Activated gamma-delta T cell treated with anti-CD3 and anti-CD28 coated beads, Interleukin-2, amount 50 U/mL, for 16 hours (primary cell): ENCODE results near the gene COL5A3.
"Not testable (repeated sequence)": the region's sequence is repeated elsewhere in the genome, so short reads cannot be mapped to it uniquely, and the experiment has no call there.

Experiments
- DNase-seq: peaks from one replicate; pipeline ENCODE4 v3.0.0-alpha.2; 2020; ENCODE audit warnings: low read depth

The COL5A3 gene

DNA sequence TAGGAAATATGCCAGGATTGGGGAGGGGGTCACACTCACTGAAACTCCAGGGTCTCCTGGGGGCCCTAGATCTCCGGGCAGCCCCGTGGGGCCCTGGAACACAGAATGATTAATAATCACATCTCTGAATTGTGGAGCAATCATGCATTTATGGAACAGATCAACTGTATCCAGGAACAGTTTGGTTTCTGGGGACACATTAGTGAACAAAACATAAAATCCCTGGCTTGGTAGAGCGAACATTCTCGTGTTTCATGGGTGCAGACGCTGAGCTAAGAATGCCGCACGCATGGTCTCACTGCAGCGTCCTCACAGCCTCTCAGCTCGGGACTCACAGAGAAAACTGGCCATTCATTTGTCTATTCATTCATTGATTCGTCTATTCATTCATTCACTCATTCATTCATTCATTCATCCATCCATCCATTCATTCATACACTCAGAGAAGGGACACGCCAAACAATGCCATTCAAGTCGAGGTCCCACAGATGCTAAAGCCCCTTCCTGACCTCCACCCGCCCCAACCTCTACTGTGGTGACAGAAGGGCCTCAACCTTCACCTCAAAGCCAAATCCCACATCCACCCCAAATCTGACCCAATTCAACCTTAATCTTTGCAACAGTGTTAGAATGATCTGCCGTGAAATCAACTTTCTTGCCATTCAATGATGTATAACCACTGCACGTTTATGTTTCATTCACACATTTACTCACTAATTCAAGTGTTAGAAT, 39.0 kb downstream of the COL5A3 start:
- no peak for DNase-seq

DNA sequence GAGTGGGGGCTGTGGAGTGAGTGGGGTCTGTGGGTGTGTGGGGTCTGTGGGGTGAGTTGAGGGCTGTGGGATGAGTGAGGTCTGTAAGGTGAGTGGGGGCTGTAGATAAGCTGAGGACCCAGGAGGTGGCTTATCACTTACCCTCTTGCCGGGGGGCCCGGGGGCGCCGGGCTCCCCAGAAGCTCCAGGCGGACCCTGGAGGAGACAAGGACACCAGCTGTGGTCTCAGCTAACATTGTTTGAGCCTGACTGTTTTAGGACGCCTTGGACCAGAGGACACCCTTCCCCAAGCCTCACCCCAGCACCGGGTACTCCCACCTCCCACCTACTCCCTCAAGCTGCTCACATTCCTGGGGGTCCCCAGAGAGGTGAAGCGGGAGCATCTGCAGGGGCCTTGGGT, 39.8 kb downstream of the COL5A3 start:
- no peak for DNase-seq

DNA sequence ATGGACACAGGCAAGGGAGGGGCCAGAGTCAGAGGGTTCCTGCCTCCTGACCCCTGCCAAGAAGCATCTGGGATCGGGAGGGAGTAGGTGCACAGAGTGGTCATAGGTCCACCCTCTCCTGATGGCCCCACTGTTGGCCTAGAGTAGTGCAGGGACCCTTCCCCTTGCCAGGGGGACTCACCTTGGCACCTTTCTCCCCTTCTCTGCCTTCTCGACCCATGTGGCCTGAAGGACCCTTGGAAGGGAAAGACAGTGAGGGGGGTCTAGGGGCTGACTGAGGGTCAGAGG, 40.7 kb downstream of the COL5A3 start:
- no peak for DNase-seq

DNA sequence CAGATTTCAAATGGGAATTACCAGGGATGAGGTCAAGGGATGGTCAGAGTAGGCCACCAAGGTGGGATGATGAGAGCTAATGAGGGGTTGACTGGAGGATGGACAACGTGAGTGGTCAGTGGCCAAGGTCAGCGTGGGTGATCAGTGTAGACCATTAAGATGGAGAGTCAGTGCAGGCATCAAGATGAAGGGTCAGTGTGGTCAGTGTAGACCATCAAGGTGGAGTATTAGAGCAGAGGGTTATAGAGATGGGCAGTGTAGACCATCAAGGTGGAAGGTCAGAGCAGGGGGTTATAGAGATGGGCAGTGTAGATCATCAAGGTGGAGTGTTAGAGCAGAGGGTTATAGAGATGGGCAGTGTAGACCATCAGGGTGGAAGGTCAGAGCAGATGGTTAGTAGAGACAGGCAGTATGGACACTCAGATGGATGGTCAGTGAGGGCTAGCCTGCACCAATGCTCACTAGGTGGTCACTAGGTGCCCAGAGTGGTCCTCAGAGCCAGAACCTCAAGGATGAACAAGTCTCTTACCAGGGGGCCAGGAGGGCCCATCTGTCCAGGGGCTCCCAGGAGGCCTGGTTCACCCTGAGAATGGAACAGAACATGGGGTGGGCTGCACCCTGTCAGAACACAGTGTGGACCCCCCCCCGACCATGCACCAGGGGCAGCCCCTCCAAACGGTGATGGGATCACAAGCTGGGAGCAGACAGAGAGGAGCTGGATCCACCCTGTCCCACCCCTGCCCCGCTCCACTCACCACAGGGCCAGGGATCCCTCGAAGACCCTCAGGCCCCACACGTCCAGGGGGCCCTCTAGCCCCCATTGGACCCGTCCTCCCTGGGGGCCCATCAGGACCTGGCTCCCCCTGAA, 41.2 kb downstream of the COL5A3 start:
- DNase-seq = no peak

DNA sequence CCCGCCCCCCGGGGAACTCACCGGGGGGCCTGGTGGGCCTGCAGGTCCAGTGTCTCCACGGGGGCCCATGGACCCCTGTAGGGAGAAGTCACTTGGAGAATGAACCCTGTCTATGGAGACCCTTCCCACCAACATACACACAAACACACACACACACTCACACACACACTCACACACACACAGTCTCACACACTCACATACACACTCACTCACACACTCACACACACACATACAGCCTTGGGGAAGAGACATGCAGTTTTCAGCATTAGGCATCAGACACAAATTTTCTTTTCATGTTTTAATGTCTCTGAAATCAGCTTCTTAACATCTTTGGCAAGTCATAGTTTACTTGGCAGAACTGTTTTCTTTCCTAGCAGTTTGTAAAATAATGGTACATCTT, 43.0 kb downstream of the COL5A3 start:
- DNase-seq = no peak

DNA sequence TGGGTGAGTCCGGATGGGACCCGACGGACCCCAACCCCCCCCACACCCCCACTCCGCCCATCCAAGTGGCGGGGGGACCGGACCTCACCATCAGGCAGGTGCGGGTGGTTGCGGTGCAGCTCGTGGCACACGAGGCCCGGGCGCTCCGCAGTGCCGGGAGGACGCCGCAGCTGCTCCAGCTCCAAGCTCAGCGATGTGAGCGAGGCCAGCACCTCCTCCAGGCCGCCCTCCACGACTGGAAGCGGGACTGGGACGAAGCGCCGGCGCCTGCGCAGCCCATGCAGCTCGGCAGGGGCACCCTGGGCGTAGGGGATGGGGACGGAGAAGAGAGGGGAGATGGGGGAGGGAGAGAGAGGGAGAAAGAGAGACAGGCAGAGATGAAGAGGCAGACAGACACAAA, 43.9 kb downstream of the COL5A3 start:
- DNase-seq = no peak

DNA sequence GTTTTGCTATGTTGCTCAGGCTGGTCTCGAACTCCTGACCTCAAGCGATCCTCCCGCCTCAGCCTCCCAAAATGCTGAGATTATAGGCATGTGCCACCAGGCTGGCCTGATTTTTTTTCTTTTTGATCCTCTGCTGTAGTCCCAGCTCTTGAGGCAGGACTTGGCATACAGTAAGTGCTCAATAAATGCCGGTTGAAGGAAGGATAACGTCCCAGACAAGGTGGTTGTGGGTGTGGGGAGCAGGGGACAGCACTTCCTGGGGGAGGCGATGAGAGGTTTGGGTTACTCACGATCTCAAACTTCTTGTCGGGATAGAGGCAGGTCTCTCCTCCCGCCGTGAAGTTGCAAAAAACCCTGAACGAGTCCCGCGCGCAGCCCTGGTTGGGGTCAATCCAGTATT, 44.3 kb downstream of the COL5A3 start:
- no peak for DNase-seq

DNA sequence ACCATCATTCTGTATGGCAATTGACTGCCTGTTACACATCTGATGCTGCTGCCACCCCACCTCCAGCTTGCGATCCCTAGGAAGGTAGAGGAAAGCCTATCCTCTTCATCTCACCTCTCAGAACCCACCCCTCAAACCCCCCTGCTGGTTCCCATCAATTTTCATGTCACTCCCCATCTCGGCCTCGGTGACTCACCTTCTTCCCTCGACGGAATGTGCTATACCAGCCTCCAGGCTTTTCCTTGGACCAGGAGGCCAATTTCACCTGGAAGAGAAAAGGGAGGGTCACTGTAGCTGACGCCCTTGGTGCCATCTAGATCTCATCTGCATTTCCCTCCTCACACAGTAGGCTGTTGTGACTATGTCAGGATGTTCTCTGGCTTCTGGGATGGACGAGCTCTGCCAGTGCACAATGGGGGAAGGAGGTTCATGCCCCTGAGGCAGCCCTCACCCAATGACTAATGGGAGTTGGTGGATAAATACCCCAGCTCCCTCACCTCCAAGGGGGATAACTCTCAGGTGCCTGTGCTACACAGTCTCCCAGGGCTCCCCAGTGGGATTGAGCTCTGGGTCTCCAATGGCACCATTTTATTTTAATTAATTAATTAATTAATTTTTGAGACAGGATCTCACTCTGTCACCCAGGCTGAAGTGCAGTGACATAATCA, 47.5 kb downstream of the COL5A3 start:
- no peak for DNase-seq

DNA sequence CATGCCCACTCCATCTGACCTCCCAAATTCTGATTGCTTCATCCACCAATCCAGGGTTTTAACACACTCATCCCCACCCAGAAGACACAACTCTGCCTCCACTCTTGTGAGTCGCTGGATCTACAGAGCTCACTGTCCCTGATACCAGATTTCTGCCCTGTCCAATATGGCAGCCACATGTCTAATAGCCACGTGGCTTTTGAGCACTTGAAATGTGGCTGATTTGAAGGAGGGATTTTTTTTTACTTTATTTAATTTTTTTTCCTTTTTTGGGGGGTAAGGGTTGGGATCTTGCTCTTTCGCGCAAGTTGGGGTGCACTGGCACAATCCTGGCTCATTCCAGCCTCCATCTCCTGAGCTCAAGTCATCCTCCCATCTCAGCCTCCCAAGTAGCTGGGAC, 49.2 kb downstream of the COL5A3 start:
- DNase-seq = no peak

DNA sequence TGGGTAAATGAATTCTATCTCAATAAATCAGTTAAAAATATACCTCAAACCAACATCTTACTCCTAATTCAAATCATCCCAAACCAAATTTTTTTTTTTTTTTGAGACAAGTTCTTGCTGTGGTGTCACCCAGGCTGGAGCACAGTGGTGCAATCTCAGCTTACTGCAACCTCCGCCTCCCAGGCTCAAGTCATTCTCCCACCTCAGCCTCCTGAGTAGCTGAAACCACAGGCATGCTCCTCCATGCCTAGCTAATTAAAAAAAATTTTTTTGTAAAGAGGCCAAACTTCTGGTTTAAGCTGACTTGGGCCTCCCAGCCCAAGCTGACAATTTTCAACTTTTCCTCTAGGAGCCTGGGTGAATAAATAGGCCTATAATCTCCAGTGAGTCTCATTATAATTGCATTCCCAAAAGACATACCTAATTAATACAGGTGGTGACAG, 51.9 kb downstream of the COL5A3 start:
- no peak for DNase-seq

DNA sequence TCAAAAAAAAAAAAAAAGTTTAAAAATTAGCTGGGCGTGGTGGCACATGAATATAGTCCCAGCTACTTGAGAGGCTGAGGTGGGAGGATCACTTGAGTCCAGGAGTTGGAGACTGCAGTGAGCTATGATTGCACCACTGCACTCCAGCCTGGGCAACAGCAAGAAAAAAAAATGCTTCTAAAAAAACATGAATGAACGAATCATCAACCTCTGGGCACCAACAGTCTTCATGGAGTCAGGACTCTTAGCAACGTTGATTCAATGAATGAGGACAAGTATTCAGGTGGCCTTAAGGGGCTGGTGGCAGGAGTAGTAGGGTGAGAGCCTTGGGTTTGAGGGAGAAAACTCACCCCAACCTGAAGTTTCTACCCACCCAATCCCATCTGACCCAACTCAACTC, 53.3 kb downstream of the COL5A3 start:
- no peak for DNase-seq

DNA sequence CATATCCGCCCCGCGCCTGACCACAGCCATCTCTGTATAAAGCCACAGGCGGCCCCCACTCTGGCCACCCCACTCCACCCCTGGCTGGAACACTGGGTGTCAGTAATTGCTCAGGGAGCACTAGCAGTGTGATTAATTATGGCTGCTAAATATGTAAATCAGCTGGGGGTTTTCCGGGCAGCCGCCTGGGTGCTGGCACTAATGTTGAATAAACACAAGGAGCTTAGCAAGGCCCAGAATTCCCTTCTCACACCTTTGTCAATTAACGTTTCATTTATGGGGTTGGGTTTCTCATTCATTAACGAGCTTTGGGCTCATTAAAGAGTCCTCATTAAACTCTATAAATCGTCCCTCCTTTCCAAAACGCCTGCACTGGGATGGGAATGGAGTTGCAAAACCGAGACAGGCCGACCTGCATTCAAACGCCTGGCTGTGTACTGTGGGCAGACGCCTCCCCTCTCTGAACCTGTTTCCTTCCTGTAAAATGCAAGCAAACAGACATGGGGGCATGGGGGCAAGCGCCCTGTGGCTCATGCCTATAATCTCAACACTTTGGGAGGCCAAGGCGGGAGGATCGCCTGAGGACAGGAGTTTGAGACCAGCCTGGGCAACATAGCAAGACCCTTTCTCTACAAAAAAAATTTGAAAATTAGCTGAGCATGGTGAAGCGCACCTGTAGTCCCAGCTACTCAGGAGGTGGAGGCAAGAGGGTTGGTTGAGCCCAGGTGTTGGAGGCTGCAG, 56.3 kb downstream of the COL5A3 start:
- no peak for DNase-seq

DNA sequence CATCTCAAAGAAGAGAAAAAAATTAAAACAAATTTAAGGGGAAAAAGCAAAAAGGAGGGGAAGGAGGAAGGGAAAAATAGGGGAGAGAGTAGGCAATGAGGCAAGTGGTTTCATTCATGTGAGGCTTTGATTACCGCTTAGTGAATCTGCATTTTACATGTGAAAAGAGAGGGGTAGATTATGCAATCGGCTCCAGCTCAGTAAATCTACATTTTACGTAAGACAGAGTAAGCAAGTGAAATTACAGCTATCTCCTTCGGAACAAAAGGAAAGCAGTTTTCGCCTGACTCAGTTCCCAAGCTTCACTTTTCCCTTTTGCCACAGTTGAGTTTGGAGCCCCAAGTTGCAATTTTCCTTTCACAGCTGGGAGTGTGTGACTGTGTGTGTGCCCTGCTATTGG, 58.0 kb downstream of the COL5A3 start:
- no peak for DNase-seq

DNA sequence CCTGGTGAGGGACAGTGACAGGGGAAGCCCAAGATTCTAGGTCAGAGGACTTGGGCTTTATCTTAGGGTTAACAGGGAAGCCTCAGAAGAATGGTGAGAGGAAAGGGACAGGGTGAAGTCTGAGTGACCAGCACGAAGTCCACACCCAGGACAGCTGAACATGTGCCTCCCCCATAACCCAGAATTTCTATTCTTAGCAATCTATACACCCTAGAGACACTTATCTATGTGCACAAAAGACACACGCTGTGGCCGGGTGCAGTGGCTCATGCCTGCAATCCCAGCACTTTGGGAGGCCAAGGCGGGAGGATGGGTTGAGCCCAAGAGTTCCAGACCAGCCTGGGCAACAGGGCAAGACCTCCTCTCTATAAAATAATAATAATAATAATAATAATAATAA, 62.9 kb downstream of the COL5A3 start:
- DNase-seq = no peak

DNA sequence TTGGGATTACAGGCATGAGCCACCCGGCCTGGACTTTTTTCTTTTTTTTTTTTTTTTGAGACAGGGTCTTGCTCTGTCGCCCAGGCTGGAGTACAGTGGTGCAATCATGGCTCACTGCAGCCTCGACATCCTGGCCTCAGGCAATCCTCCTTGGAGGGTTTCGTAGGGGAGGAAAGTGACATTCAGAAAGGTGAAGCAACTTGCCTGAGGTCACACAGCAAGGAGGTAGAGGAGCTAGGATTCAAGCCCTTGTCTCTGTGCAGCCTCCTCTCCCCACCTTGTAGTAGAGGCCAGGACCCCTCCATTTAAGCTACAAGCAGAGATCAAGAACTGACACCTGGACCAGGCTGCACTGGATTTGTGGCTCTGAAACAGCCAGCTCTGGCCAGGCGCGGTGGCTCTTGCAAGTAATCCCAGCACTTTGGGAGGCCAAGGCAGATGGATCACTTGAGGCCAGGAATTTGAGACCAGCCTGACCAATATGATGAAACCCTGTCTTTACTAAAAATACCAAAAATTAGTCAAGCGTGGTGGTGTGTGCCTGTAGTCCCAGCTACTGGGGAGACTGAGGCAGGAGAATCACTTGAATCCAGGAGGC, 63.7 kb downstream of the COL5A3 start:
- not testable (repeated sequence) for DNase-seq

DNA sequence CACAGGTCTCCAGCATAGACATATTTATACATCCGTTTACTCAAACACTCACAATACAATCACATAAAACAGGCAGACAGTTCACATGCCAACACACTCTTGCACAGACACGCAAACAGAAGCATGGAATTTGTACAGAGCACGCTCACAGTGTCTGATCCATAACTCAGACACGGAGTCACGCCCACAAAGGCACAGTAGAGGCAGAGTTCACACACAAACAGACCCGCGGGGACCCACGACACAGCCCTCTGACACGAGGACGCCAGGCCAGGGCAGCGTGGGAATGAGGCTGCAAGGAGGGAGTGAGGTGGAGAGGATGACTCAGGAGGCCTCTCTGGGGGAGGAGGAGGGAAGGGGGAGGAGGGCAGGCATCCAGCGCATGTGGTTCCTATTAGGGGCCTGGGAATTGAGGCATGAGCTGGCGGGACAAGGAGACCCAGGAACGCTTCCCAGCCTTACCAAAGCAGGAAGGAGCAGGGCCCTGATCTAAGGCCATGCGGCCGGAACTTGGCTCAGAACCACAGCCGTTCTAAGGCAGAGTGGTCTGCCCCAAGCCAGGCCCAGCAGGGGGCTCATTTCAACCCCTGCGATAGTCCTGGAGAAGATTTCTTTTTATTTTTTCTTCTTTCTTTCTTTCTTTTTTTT, 64.9 kb downstream of the COL5A3 start:
- DNase-seq = no peak

DNA sequence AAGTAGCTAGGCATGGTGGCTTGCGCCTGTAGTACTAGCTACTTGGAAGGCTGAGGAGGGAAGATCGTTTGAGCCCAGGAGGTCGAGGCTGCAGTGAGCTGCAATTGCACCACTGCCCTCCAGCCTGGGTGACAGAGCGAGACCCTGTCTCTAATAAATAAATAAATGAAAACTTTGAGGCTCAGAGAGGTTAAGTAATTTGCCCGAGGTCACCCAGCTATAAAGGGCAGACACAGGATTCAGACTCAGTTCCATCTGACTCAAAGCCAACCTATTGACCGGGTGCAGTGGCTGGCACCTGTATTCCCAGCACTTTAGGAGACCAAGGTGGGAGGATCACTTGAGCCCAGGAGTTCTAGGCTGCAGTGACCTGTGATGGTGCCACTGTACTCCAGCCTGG, 66.6 kb downstream of the COL5A3 start:
- no peak for DNase-seq

DNA sequence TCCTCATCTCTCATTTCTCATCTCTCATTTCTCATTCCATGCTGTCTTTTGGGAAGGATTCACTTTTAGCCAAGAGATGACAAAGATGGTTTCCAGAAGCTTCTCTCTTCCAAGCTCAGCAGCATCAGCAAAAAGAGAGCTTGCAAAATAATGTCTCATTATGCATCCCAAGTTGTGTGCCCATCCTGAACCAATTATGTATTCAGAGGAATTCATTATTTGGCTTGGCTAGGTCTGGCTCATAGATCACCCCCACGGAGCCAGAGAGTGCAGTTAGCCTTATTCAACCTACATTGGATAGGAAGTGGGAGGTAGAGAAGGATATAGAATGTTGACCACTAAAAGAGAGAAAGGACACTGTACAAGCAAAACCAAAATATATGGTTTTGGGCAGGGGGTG, 68.6 kb downstream of the COL5A3 start:
- no peak for DNase-seq

DNA sequence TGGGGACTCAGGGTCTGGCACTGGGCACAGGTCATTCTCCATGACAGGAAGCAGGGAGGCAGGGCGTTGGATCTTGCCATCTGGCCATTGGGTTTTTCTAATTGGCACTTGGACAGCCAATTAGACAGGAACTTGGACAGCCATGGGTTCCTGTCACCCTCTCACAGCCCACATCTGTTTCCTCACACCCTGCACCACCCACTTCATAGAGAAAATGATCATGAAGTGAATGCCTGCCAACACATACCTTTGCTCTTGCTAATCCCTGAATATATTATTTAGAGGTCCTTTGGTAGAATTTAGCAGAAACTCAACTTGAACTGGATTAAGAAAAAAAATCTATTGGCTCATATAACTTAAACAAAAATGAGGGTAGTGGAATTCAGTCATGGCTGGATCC, 69.1 kb downstream of the COL5A3 start:
- DNase-seq = no peak

DNA sequence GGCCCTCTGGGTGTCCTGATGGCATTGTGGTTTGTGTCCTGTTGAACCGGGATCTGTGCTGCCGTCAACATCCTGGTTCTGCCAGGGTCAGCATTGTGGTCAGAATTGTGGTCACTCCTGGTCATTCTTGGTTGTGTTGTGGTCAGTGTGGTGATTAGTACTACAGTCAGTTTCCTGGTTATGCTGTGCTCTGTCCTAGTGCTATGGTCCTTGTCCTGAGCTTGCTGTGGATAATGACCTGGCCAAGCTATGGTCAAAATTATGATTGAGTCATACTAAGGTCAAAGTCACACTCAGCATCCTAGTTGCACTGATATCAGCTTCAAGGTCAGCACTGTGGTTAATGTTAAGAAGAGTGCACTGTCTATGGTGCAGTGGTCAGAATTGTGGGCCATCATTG, 69.5 kb downstream of the COL5A3 start:
- DNase-seq = no peak

DNA sequence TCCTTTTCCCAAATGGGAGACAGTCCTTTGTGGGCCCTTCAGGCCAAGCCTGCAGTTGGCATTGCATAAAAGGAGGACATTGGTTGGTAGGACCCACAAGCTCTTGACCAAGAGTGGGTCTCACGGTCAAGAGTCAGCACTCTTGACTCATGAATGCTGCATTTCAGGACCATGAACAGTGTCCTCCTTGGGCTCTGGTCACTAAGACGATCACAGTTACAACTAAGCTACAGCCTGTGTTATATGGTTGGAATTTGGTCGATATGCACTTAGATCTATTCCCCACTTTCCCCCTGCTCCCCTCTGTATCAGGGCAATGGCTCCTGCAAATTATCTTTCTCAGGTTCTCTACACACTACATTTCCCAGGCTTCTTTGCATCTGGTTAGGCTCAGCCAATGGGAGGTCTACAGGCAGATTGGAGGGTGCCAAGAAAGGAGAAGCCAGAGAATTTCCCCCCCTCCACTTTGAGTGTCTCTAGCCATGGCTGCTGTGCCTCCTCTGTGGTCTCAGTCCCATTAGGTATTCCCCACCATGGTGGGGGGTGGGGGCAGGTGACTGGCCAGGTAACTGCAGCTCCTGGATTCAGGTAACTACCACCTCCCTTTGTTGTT, 70.9 kb downstream of the COL5A3 start:
- DNase-seq = no peak
